ENCODE results near the gene CTNNBIP1.

The CTNNBIP1 gene

GRCh38 chr1:9873992-9874391 is 36.1 kb downstream of the CTNNBIP1 start:
- no peak overlapping the region for H3K4me3 ChIP-seq (ENCODE audit: control insufficient read depth in 1 of 7, extremely low read depth in 1 of 7, insufficient read depth in 4 of 7, low read depth in 2 of 7, low read length in 6 of 7)
- H3K9me3 ChIP-seq (ENCODE audit: control extremely low read depth in 1 of 5, control insufficient read depth in 4 of 5, insufficient read depth in 2 of 5, low read depth in 1 of 5, low read length in 4 of 5), result no peaks in the 10 kb centered on the region
- peaks cover 0 to 13% (median 6%) of the 10 kb centered on the region in 4 experiments for H3K4me1 ChIP-seq (ENCODE audit: control extremely low read depth in 1 of 4, control insufficient read depth in 4 of 4, insufficient read depth in 4 of 4, low read length in 3 of 4)
- WGBS (ENCODE audit: insufficient coverage), result 80% methylated on average over 4 of the region's 5 CpGs
- no peak overlapping the region for H3K27ac ChIP-seq (ENCODE audit: insufficient read depth in 1 of 2, low read depth in 1 of 2, low read length in 2 of 2, poor library complexity in 1 of 2, severe bottlenecking in 2 of 2)
- ChIA-PET CTCF (interaction anchor here (0.6 to 18.8 kb wide), 15 partner anchors 10 to 507 kb away, joined by 3 to 321 read pairs (median 4); partner anchors contain the start of genes LZIC, NMNAT1 and RBP7), POLR2A (interaction anchor here (1.0 kb wide), 1 partner anchor 37 kb away, joined by 4 read pairs; no protein-coding TSS in a partner anchor)
- no peak for DNase-seq
- no peaks in the 10 kb centered on the region for H3K27me3 ChIP-seq (replicated peaks in 2 of 5; ENCODE audit: control insufficient read depth in 4 of 5, insufficient read depth in 5 of 5, low read length in 4 of 5)
- peaks cover 0 to 28% (median 20%) of the 10 kb centered on the region in 4 experiments for H3K36me3 ChIP-seq (ENCODE audit: control insufficient read depth in 4 of 4, insufficient read depth in 4 of 4, low read length in 3 of 4)

- Histone ChIP-seq H3K4me1 (ENCODE audit: control extremely low read depth in 1 of 4, control insufficient read depth in 4 of 4, insufficient read depth in 4 of 4, low read length in 3 of 4) (peaks cover 0 to 13% (median 6%) of the 10 kb centered on the region in 4 experiments), H3K4me3 (ENCODE audit: control insufficient read depth in 1 of 7, extremely low read depth in 1 of 7, insufficient read depth in 4 of 7, low read depth in 2 of 7, low read length in 6 of 7) (no peak overlapping the region), H3K36me3 (ENCODE audit: control insufficient read depth in 4 of 4, insufficient read depth in 4 of 4, low read length in 3 of 4) (peaks cover 0 to 30% (median 20%) of the 10 kb centered on the region in 4 experiments), H3K27me3 (replicated peaks in 2 of 5; ENCODE audit: control insufficient read depth in 4 of 5, insufficient read depth in 5 of 5, low read length in 4 of 5) (no peaks in the 10 kb centered on the region), H3K27ac (ENCODE audit: insufficient read depth in 1 of 2, low read depth in 1 of 2, low read length in 2 of 2, poor library complexity in 1 of 2, severe bottlenecking in 2 of 2) (no peak overlapping the region), H3K9me3 (ENCODE audit: control extremely low read depth in 1 of 5, control insufficient read depth in 4 of 5, insufficient read depth in 2 of 5, low read depth in 1 of 5, low read length in 4 of 5) (no peaks in the 10 kb centered on the region)
- no peak for DNase-seq
- WGBS (ENCODE audit: insufficient coverage), result 90% methylated on average over 3 of the region's 5 CpGs
- ChIA-PET POLR2A (interaction anchor here (1.0 kb wide), 1 partner anchor 37 kb away, joined by 4 read pairs; no protein-coding TSS in a partner anchor), CTCF (interaction anchor here (0.6 to 18.8 kb wide), 14 partner anchors 8 to 508 kb away, joined by 3 to 321 read pairs (median 4); partner anchors contain the start of genes LZIC, NMNAT1 and RBP7)
Observed at GRCh38 chr1:9873385-9873784, 36.7 kb downstream of the CTNNBIP1 start.

GRCh38 chr1:9872430-9873165 is 37.5 kb downstream of the CTNNBIP1 start:
- Histone ChIP-seq H3K27me3 (replicated peaks in 2 of 5; ENCODE audit: control insufficient read depth in 4 of 5, insufficient read depth in 5 of 5, low read length in 4 of 5) (no peaks in the 10 kb centered on the region), H3K4me1 (ENCODE audit: control extremely low read depth in 1 of 4, control insufficient read depth in 4 of 4, insufficient read depth in 4 of 4, low read length in 3 of 4) (peaks cover 0 to 13% (median 6%) of the 10 kb centered on the region in 4 experiments), H3K4me3 (ENCODE audit: control insufficient read depth in 1 of 7, extremely low read depth in 1 of 7, insufficient read depth in 4 of 7, low read depth in 2 of 7, low read length in 6 of 7) (no peak overlapping the region), H3K36me3 (ENCODE audit: control insufficient read depth in 4 of 4, insufficient read depth in 4 of 4, low read length in 3 of 4) (peaks cover 0 to 37% (median 23%) of the 10 kb centered on the region in 4 experiments), H3K27ac (ENCODE audit: insufficient read depth in 1 of 2, low read depth in 1 of 2, low read length in 2 of 2, poor library complexity in 1 of 2, severe bottlenecking in 2 of 2) (no peak overlapping the region), H3K9me3 (ENCODE audit: control extremely low read depth in 1 of 5, control insufficient read depth in 4 of 5, insufficient read depth in 2 of 5, low read depth in 1 of 5, low read length in 4 of 5) (no peaks in the 10 kb centered on the region)
- no peak for DNase-seq
- 100% methylated on average over 6 of the region's 11 CpGs for WGBS (ENCODE audit: insufficient coverage)
- ChIA-PET POLR2A (interaction anchor here (0.6 kb wide), 1 partner anchor 44 kb away, joined by 5 read pairs; no protein-coding TSS in a partner anchor), CTCF (interaction anchor here (0.6 to 18.8 kb wide), 15 partner anchors 8 to 285 kb away, joined by 3 to 321 read pairs (median 4); partner anchors contain the start of genes LZIC, NMNAT1 and RBP7)

GRCh38 chr1:9871707-9872425 is 38.2 kb downstream of the CTNNBIP1 start:
- CTCF ChIA-PET, result interaction anchor here (1.1 to 18.8 kb wide), 8 partner anchors 10 to 281 kb away, joined by 3 to 321 read pairs (median 20); partner anchors contain the start of genes LZIC and NMNAT1
- Histone ChIP-seq H3K27ac (ENCODE audit: insufficient read depth in 1 of 2, low read depth in 1 of 2, low read length in 2 of 2, poor library complexity in 1 of 2, severe bottlenecking in 2 of 2) (no peak overlapping the region), H3K4me3 (ENCODE audit: control insufficient read depth in 1 of 7, extremely low read depth in 1 of 7, insufficient read depth in 4 of 7, low read depth in 2 of 7, low read length in 6 of 7) (no peak overlapping the region), H3K27me3 (replicated peaks in 2 of 5; ENCODE audit: control insufficient read depth in 4 of 5, insufficient read depth in 5 of 5, low read length in 4 of 5) (no peaks in the 10 kb centered on the region), H3K36me3 (ENCODE audit: control insufficient read depth in 4 of 4, insufficient read depth in 4 of 4, low read length in 3 of 4) (peaks cover 0 to 38% (median 24%) of the 10 kb centered on the region in 4 experiments), H3K9me3 (ENCODE audit: control extremely low read depth in 1 of 5, control insufficient read depth in 4 of 5, insufficient read depth in 2 of 5, low read depth in 1 of 5, low read length in 4 of 5) (no peaks in the 10 kb centered on the region), H3K4me1 (ENCODE audit: control extremely low read depth in 1 of 4, control insufficient read depth in 4 of 4, insufficient read depth in 4 of 4, low read length in 3 of 4) (peaks cover 0 to 8% (median 6%) of the 10 kb centered on the region in 4 experiments)
- POLR2A ChIA-PET, result no interaction called here
- DNase-seq, result no peak
- 96% methylated on average over 19 of the region's 20 CpGs for WGBS (ENCODE audit: insufficient coverage)

GRCh38 chr1:9871021-9871420 is 39.0 kb downstream of the CTNNBIP1 start:
- no peak overlapping the region for H3K4me3 ChIP-seq (ENCODE audit: control insufficient read depth in 1 of 7, extremely low read depth in 1 of 7, insufficient read depth in 4 of 7, low read depth in 2 of 7, low read length in 6 of 7)
- 94% methylated on average over 8 of the region's 9 CpGs for WGBS (ENCODE audit: insufficient coverage)
- H3K27ac ChIP-seq (ENCODE audit: insufficient read depth in 1 of 2, low read depth in 1 of 2, low read length in 2 of 2, poor library complexity in 1 of 2, severe bottlenecking in 2 of 2), result no peak overlapping the region
- ChIA-PET POLR2A (no interaction called here), CTCF (interaction anchor here (0.8 to 18.8 kb wide), 4 partner anchors 40 to 89 kb away, joined by 3 to 321 read pairs (median 13); no protein-coding TSS in a partner anchor)
- no peak for DNase-seq
- H3K27me3 ChIP-seq (replicated peaks in 2 of 5; ENCODE audit: control insufficient read depth in 4 of 5, insufficient read depth in 5 of 5, low read length in 4 of 5), result no peaks in the 10 kb centered on the region
- peaks cover 0 to 43% (median 27%) of the 10 kb centered on the region in 4 experiments for H3K36me3 ChIP-seq (ENCODE audit: control insufficient read depth in 4 of 4, insufficient read depth in 4 of 4, low read length in 3 of 4)
- peaks cover 0 to 8% (median 6%) of the 10 kb centered on the region in 4 experiments for H3K4me1 ChIP-seq (ENCODE audit: control extremely low read depth in 1 of 4, control insufficient read depth in 4 of 4, insufficient read depth in 4 of 4, low read length in 3 of 4)
- H3K9me3 ChIP-seq (ENCODE audit: control extremely low read depth in 1 of 5, control insufficient read depth in 4 of 5, insufficient read depth in 2 of 5, low read depth in 1 of 5, low read length in 4 of 5), result no peaks in the 10 kb centered on the region

- WGBS (ENCODE audit: insufficient coverage), result no CpG with 5 or more reads among the region's 4 CpGs
Observed at GRCh38 chr1:9870572-9870971, 39.5 kb downstream of the CTNNBIP1 start.

More at GRCh38 chr1:9870572-9870971, 39.5 kb downstream of the CTNNBIP1 start:
- Histone ChIP-seq H3K27ac (ENCODE audit: insufficient read depth in 1 of 2, low read depth in 1 of 2, low read length in 2 of 2, poor library complexity in 1 of 2, severe bottlenecking in 2 of 2) (no peak overlapping the region), H3K27me3 (replicated peaks in 2 of 5; ENCODE audit: control insufficient read depth in 4 of 5, insufficient read depth in 5 of 5, low read length in 4 of 5) (no peaks in the 10 kb centered on the region), H3K4me3 (ENCODE audit: control insufficient read depth in 1 of 7, extremely low read depth in 1 of 7, insufficient read depth in 4 of 7, low read depth in 2 of 7, low read length in 6 of 7) (no peak overlapping the region), H3K36me3 (ENCODE audit: control insufficient read depth in 4 of 4, insufficient read depth in 4 of 4, low read length in 3 of 4) (peaks cover 0 to 44% (median 29%) of the 10 kb centered on the region in 4 experiments), H3K4me1 (ENCODE audit: control extremely low read depth in 1 of 4, control insufficient read depth in 4 of 4, insufficient read depth in 4 of 4, low read length in 3 of 4) (peaks cover 0 to 7% (median 6%) of the 10 kb centered on the region in 4 experiments), H3K9me3 (ENCODE audit: control extremely low read depth in 1 of 5, control insufficient read depth in 4 of 5, insufficient read depth in 2 of 5, low read depth in 1 of 5, low read length in 4 of 5) (no peaks in the 10 kb centered on the region)
- CTCF ChIA-PET, result interaction anchor here (0.8 to 18.8 kb wide), 5 partner anchors 40 to 88 kb away, joined by 3 to 321 read pairs (median 13); partner anchors contain the start of genes LZIC and NMNAT1
- POLR2A ChIA-PET, result no interaction called here
- no peak for DNase-seq
